NCI-H2107 (cell line): ENCODE results near the gene CCDC134.
"Not testable (repeated sequence)": the region's sequence is repeated elsewhere in the genome, so short reads cannot be mapped to it uniquely, and the experiment has no call there.

Experiments used
- DNase-seq: peaks from one replicate; lab custom pipeline; 2025; lab: John Stamatoyannopoulos, UW

CCDC134 gene

GRCh38 chr22:41844036-41844435 lies 43.6 kb downstream of the CCDC134 start:
- DNase-seq = no peak

DNA sequence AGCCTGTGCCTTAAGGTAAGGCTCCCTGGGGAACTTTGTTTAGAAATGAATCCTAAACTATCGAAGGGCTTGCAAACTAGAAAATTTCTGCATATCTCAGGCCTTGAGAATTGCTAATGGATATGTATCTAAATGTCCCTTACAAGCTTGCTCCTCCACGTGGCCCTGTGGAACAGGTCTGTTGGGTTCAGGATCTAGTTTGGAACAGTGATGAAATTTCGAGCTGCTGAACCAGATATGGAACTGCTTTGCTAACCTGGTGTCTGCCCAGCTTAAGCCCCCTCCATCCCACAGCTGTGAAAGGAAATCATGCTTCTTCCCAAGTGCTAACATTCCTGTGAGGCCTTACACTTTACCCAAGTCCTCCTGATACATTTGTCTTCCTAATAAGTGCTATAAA lies 44.0 kb downstream of the CCDC134 start:
- DNase-seq = no peak

- no peak for DNase-seq
Observed at GRCh38 chr22:41845380-41846267, 45.1 kb downstream of the CCDC134 start.

DNA sequence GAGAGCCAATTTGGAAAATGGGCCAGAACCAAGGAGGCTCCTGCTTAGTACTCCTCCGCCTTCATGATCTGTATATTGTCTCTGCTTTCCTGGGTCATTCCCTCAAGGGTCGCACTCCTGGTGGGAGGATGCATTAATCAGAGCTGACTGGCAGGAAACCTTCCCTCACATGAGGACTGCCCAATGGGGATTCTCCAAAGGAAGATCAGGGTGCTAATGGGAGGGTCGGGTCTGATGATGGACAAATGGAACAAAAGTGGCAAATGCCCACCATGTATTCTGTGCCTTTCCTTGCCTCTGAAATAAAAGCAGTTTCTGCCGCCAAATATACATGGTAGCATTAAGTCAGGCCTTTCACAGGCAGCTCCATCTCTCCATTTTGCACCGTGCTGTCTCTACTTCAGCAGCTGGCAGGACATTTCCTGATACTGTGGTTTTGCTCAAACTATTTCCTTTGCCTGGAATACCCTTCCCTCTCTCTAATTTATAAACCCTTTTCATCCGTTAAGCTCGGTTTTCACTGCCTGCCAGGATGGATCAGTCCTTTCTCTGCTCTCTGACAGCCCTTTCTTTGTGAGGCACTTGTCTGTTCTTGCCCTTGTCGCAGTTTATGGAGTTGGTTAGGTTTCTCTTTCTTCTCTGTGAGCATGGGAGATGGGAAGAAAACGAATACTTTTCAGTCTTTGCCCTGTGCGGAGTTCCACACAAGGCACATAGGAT lies 45.9 kb downstream of the CCDC134 start:
- DNase-seq = no peak

- no peak for DNase-seq
Observed at GRCh38 chr22:41847300-41847699, 46.8 kb downstream of the CCDC134 start.

DNA sequence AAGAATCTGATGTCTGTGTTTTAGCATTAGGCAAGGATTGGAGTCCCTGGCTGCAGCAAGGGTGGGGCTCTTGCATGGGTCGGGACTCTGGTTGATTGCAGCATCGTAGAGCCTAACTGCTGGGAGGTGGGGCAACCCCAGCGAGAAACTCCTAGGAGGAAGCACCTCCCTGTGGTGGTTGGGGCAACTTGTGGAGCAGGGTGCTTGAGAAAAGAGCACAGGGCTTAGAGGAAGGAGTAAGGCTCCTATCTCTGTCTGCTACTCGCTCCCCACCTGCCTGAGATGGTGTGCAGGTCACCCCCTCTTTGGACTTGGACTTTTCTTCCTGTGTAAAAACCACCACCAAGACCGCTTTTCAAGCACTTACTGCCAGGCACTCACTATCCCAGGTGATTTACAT lies 48.0 kb downstream of the CCDC134 start:
- DNase-seq = no peak

- DNase-seq = no peak
Observed at GRCh38 chr22:41856469-41856868, 56.0 kb downstream of the CCDC134 start.

DNA sequence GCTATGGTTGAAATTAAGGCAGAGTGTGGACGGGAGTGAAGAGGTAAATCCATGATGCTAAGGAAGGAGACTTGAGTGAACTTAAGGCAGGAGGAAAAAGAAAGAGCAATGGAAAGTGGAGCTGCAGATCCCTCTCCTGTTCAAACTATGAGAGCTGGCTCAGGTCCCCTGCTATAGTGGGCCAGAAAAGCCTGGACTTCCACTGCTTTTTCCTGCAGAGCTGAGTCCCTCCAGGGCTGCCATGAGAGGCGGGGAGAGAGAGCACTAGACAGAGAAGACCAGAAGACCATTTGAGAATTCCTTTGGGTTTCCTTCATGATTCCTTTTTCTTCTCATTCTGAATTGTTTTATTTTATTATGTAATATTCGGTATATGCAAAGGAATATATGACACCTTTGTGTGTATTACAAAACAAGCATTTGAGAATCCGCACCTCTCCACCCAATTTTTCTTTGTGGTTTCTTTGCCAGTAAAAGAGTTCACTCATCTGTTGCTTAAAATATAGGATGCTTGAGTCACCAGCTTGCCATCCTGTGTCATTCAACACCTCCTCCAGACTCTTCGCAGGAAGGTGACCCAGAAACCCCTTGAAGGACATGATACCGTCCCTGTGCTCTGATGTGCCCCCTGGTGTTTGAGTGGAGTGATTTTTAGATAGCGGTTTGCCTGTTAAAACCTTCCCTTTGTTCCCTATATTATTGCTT lies 56.8 kb downstream of the CCDC134 start:
- peak; percentile 32 for DNase-seq

DNA sequence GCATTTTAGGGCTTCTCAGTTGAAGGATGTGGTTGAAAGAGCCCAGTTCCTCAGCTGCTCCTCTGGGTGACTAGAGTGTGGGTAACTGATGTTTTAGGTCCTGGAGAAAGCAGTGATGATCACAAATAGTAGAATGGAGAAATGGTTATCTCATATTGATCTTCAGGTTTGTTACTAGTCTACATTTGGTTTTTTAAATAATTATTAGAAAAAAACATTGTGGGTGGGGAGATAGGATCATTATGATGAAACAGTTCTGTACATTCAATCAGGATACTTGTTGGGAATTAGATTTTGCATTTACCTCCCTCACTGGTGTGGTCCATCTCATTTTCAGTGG lies 57.4 kb downstream of the CCDC134 start:
- DNase-seq = no peak

DNA sequence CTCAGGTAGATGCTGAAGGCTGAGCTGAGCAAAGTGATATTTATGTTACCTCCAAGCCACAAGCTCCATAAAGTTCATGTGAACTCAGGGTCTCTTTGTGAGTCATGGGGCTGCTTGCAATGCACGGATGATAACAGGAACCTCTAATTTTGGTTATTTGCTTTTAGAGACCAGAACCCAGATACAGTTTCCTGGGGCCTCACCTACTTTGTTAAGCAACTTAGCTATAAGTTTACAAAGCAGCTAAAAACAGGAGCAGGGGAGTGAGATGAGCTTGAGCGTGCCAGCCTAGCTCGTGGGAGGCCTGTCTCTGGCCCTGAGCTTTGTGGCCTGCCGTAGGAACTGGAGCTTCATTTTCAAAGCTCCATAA lies 61.7 kb downstream of the CCDC134 start:
- DNase-seq = no peak

DNA sequence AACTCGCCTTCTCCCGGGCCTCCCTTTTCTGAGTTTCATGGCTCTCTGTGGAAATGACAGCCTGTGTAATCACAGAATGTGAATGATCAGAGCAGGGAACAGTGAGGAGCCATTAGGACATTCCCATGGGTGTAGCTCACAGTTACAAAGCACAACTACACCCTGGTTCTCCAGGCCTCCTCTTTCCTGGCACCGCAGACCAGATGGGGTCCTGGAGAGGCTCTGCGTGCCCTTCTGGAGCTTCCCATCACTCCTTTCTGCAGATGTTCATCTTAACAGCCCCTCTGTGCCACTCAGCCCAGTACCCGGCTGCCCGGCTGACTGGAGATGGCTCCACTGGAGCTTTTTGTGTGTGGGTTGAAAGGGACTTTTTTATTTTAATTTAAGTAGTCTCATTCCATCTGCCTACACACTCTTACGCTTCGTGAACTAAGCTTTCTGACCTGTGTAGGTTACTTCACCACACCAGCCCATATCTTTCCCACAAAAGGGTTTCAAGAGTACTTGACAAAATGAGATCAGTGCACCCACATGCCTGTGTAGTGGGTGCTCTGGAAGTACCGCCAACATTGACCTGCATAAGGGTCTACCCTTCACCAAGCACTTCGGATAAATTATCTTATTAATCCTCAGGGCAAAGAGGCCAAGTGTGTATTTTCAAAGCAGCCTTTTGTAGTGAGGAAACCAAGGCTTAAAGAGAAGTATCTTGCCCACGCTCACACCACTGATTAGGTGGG lies 62.2 kb downstream of the CCDC134 start:
- DNase-seq = no peak

DNA sequence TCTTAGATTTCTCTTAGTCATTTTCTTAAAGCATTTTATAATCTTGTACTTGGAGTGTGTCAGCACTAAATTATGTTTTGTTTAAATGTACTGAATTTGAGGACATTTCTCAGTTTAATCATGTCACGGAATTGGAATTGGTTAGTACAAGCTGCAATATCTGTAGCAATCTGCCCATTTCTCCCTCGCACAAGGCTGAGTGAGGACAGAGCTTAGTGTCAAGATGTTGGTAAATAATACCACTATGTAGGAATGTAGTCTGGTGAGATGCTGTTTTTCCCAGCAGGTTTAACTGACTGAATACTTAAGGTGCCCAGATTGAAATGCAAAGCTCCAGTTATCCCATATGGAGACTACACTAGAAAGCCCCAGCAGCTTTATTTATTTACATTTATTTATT lies 63.0 kb downstream of the CCDC134 start:
- DNase-seq = no peak

GRCh38 chr22:41868556-41868955 lies 68.1 kb downstream of the CCDC134 start:
- DNase-seq = no peak

DNA sequence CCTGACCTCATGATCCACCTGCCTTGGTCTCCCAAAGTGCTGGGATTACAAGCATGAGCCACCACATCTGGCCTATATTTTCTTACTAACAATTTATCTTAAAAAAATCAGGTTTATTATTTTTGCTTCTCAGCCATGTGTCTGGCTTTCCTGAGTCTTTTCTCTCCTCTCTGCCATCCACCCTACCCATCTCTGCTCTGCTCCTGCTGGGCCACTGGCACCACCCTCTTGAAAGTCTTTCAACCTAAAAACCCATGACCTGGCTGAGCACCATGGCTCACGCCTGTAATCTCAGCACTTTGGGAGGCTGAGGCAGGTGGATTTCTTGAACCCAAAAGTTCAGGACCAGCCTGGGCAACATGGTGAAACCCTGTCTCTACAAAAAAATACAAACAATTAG lies 69.6 kb downstream of the CCDC134 start:
- DNase-seq = not testable (repeated sequence)

- DNase-seq = no peak
Observed at GRCh38 chr22:41870786-41871185, 70.3 kb downstream of the CCDC134 start.

DNA sequence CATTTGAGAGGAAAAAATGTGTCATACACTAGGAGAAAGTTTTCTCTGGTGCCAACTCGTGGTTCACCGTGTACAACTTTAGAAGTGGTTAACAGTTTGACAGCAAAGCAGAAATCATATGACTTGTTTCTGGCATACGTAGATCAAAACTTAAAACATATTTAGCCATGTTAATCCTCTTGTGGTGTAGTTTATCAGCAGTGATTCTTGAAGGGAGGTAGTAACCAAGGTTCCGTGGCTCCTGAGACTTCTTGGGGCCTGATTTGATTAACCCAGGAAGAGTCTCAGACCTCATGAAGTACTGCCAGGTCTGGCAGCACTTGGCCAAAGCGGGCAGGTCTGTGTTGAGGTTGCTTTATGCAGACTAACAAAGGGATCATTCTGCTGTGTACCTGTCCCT lies 72.9 kb downstream of the CCDC134 start:
- no peak for DNase-seq

DNA sequence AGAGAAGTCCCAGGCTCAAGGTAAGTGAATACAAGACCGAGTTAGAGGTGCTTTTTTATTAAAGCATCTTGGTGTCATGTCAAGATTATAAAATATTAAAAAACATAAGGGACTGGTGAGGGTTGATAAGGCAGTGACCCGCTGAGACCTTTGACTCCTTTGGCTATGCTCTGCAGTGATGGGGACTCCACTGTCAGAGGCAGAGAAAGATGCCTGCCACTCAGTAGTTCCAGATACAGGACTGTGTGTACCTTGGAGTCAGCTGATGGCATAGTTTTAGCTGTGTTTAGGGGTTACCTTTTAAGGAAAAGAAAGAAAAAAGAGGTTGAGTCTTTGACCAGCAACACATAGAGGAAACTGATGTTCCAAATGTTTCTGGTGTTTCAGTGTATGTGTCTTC lies 73.6 kb downstream of the CCDC134 start:
- DNase-seq = no peak

GRCh38 chr22:41875531-41876270 lies 75.2 kb downstream of the CCDC134 start:
- no peak for DNase-seq
